Sigmoid colon (tissue), 4 donors: ENCODE results near the gene MCAT.

Experiments used
- CTCF ChIP-seq, 4 experiments: fragments of 450-650 bp in 3 of 4; fragments of 200-600 bp in 1 of 4; IDR thresholded peaks; one replicate each; pipeline ENCODE4 v1.5.1; 2016 to 2019; ENCODE audit warnings: antibody characterized with exemption in 4 of 4, mild to moderate bottlenecking in 3 of 4, moderate library complexity in 2 of 4
- EP300 ChIP-seq, 4 donors: sonication (generic); formaldehyde crosslinking; IDR thresholded peaks; one replicate each; pipeline ENCODE4 v1.6.1; 2017; ENCODE audit warnings: antibody characterized with exemption in 4 of 4
- POLR2A ChIP-seq, 2 donors: fragments of 450-650 bp; IDR thresholded peaks; one replicate each; pipeline ENCODE4 v1.6.1; 2016; ENCODE audit warnings: antibody characterized with exemption in 2 of 2, mild to moderate bottlenecking in 2 of 2, moderate library complexity in 2 of 2
- POLR2AphosphoS5 ChIP-seq, 4 donors: sonication (generic); formaldehyde crosslinking; IDR thresholded peaks; one replicate each; pipeline ENCODE4 v1.6.1; 2017; ENCODE audit warnings: antibody characterized with exemption in 4 of 4

- no peak for TF ChIP-seq CTCF (IDR thresholded peaks at IDR 0.05)
- peak in 1 of 2 donors; percentile 64 for TF ChIP-seq POLR2A (IDR thresholded peaks at IDR 0.05)
- TF ChIP-seq POLR2AphosphoS5 (IDR thresholded peaks at IDR 0.05) = peak in 1 of 4 donors; percentile 33
- no peak for TF ChIP-seq EP300 (IDR thresholded peaks at IDR 0.05)
These were observed 15.9 kb downstream of the MCAT start for GRCh38 chr22:43127166-43127908.
